ENCODE data around the gene ESRRG.

Gene ESRRG

DNA sequence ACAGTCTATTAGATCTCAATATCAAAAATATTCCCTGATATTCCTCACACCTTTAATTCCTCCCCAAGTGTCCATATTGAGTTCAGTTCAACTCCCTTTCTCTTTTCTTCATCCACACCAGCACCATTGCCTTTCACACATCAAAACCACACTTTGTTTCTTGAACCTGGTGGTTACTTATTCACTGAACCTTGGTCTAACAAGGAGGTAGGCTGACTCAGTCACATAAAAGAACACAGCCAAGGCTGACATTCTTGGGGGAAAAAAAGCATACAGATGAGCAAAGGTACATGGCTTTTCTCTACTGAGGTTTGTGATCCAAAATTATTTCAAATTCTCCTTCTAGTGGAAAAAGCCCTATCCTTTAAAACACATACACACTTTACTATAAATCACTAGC is 168.3 kb downstream of the ESRRG start:
- no peaks in the 10 kb centered on the region for H3K9me3 ChIP-seq (ENCODE audit: control insufficient read depth, low read length)
- no peak overlapping the region for H3K27ac ChIP-seq (ENCODE audit: insufficient read depth, low read length, poor library complexity, severe bottlenecking)
- DNase-seq = no peak
- no peak overlapping the region for H3K4me3 ChIP-seq (ENCODE audit: insufficient read depth, low read depth, low read length, poor library complexity, severe bottlenecking)
- H3K27me3 ChIP-seq (replicated peaks; ENCODE audit: control insufficient read depth, insufficient read depth, low read length, poor library complexity, severe bottlenecking) = no peaks in the 10 kb centered on the region
- H3K4me1 ChIP-seq (ENCODE audit: control insufficient read depth, insufficient read depth, low read length, poor library complexity, severe bottlenecking) = no peaks in the 10 kb centered on the region
- H3K36me3 ChIP-seq (ENCODE audit: control insufficient read depth, insufficient read depth, low read length) = no peaks in the 10 kb centered on the region

DNA sequence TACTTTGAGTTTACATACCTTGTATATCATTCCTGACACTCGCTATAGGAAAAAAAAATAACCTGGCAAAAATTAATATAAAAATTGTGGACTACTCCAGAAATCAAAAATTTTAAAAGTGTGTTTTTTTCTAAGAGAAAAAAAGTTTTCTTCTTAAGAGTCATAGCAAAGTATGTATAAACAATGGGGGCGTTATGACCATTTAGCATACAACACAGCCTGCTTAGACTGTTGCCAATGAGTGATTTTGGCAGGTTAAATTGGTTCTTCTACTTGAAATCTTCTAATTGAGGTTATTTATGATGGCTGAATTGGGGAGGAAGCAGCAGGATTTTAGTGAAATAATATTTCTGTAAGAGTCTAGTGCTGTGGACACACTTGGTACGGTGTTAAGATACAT is 169.5 kb downstream of the ESRRG start:
- H3K27me3 ChIP-seq (replicated peaks; ENCODE audit: control insufficient read depth, insufficient read depth, low read length, poor library complexity, severe bottlenecking) = no peaks in the 10 kb centered on the region
- H3K4me3 ChIP-seq (ENCODE audit: insufficient read depth, low read depth, low read length, poor library complexity, severe bottlenecking) = no peak overlapping the region
- H3K27ac ChIP-seq (ENCODE audit: insufficient read depth, low read length, poor library complexity, severe bottlenecking) = no peak overlapping the region
- H3K4me1 ChIP-seq (ENCODE audit: control insufficient read depth, insufficient read depth, low read length, poor library complexity, severe bottlenecking) = no peaks in the 10 kb centered on the region
- H3K36me3 ChIP-seq (ENCODE audit: control insufficient read depth, insufficient read depth, low read length) = no peaks in the 10 kb centered on the region
- no peak for DNase-seq
- H3K9me3 ChIP-seq (ENCODE audit: control insufficient read depth, low read length) = no peaks in the 10 kb centered on the region

DNA sequence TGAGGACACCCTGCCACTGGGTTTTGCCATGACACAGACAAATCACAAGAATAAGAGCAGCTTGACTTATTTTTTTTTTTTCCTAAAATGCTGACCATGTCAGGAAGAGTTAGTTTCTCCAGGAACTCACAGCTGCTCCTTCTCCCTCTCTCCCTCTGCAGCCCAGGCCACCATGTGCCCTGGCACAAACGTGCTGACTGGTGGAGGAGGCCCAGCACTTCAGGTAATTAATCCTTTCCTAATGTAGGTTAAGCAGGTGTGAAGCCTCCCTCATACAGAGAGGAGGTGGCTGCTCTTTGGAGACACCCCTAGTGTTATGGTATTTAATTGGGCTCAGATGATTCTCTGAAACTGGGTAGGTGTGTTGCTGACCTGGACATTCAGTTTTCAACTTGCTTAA is 170.2 kb downstream of the ESRRG start:
- no peaks in the 10 kb centered on the region for H3K9me3 ChIP-seq (ENCODE audit: control insufficient read depth, low read length)
- no peak for DNase-seq
- H3K4me3 ChIP-seq (ENCODE audit: insufficient read depth, low read depth, low read length, poor library complexity, severe bottlenecking) = no peak overlapping the region
- no peak overlapping the region for H3K27ac ChIP-seq (ENCODE audit: insufficient read depth, low read length, poor library complexity, severe bottlenecking)
- no peaks in the 10 kb centered on the region for H3K36me3 ChIP-seq (ENCODE audit: control insufficient read depth, insufficient read depth, low read length)
- no peaks in the 10 kb centered on the region for H3K4me1 ChIP-seq (ENCODE audit: control insufficient read depth, insufficient read depth, low read length, poor library complexity, severe bottlenecking)
- no peaks in the 10 kb centered on the region for H3K27me3 ChIP-seq (replicated peaks; ENCODE audit: control insufficient read depth, insufficient read depth, low read length, poor library complexity, severe bottlenecking)

DNA sequence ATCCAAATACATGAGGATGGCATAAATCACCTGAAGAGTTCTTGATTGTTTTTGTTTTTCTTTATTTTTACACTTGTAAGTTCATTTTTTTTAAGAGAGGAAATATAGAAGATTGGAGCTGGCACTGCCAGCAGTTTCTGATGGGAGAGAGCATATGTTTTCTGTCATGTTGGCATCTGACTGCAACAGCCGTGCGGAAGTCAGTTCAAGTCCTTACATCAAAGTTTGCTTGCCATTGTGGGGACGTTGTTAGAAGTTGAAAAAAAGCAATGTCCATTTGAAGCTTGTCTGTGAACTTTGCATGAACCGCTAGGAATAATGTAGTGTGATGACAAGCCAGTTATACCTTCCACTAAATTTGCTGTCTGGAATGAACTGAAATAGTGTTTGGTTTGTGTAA is 173.4 kb downstream of the ESRRG start:
- H3K27ac ChIP-seq (ENCODE audit: insufficient read depth, low read length, poor library complexity, severe bottlenecking) = no peak overlapping the region
- no peaks in the 10 kb centered on the region for H3K27me3 ChIP-seq (replicated peaks; ENCODE audit: control insufficient read depth, insufficient read depth, low read length, poor library complexity, severe bottlenecking)
- H3K4me3 ChIP-seq (ENCODE audit: insufficient read depth, low read depth, low read length, poor library complexity, severe bottlenecking) = no peak overlapping the region
- H3K9me3 ChIP-seq (ENCODE audit: control insufficient read depth, low read length) = no peaks in the 10 kb centered on the region
- no peaks in the 10 kb centered on the region for H3K4me1 ChIP-seq (ENCODE audit: control insufficient read depth, insufficient read depth, low read length, poor library complexity, severe bottlenecking)
- H3K36me3 ChIP-seq (ENCODE audit: control insufficient read depth, insufficient read depth, low read length) = no peaks in the 10 kb centered on the region
- DNase-seq = no peak

DNA sequence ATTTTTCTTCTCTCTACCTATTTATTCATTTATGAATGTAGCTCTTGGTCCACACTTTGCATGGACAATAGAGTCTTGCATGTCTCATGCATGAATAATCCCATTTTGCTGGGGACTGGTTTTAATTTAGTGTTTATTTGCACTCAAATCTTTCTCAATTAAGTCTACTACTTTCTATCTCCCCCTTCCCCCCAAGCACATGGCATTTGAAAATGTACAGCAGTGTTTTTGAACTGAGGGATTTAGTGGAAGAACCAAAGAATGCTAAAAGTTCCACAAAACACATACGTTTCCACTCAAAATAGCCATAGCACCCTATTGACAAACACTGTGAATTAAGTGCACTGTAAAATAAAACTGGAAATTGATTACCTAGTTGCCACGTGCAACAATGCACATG is 180.5 kb downstream of the ESRRG start:
- no peak for DNase-seq
- H3K36me3 ChIP-seq (ENCODE audit: control insufficient read depth, insufficient read depth, low read length) = no peaks in the 10 kb centered on the region
- H3K27me3 ChIP-seq (replicated peaks; ENCODE audit: control insufficient read depth, insufficient read depth, low read length, poor library complexity, severe bottlenecking) = no peaks in the 10 kb centered on the region

DNA sequence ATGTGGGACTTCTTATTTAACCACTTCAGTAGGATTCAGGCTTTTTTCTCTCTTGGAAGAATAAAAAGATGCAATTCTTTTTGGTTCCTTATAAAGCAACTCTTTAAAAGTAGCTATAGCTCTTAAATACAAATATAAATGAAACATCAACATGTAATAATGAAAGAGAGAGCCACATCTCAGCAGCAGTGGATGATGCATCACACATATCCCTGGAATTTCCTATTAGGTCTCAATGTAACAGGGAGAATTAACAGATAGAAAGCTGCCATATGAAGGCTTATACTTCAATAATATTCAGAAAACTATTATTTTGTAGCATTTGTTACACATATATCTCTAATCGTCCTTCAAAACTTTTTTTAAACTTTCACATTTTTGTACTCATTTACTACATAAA is 181.0 kb downstream of the ESRRG start:
- H3K4me1 ChIP-seq (ENCODE audit: control insufficient read depth, insufficient read depth, low read length, poor library complexity, severe bottlenecking) = no peaks in the 10 kb centered on the region
- H3K9me3 ChIP-seq (ENCODE audit: control insufficient read depth, low read length) = no peaks in the 10 kb centered on the region
- no peaks in the 10 kb centered on the region for H3K27me3 ChIP-seq (replicated peaks; ENCODE audit: control insufficient read depth, insufficient read depth, low read length, poor library complexity, severe bottlenecking)
- no peak overlapping the region for H3K27ac ChIP-seq (ENCODE audit: insufficient read depth, low read length, poor library complexity, severe bottlenecking)
- DNase-seq = no peak
- no peaks in the 10 kb centered on the region for H3K36me3 ChIP-seq (ENCODE audit: control insufficient read depth, insufficient read depth, low read length)
- H3K4me3 ChIP-seq (ENCODE audit: insufficient read depth, low read depth, low read length, poor library complexity, severe bottlenecking) = no peak overlapping the region

More for the DNA sequence above, 180.5 kb downstream of the ESRRG start:
- H3K27ac ChIP-seq (ENCODE audit: insufficient read depth, low read length, poor library complexity, severe bottlenecking) = no peak overlapping the region
- no peaks in the 10 kb centered on the region for H3K9me3 ChIP-seq (ENCODE audit: control insufficient read depth, low read length)
- H3K4me3 ChIP-seq (ENCODE audit: insufficient read depth, low read depth, low read length, poor library complexity, severe bottlenecking) = no peak overlapping the region
- H3K4me1 ChIP-seq (ENCODE audit: control insufficient read depth, insufficient read depth, low read length, poor library complexity, severe bottlenecking) = no peaks in the 10 kb centered on the region

DNA sequence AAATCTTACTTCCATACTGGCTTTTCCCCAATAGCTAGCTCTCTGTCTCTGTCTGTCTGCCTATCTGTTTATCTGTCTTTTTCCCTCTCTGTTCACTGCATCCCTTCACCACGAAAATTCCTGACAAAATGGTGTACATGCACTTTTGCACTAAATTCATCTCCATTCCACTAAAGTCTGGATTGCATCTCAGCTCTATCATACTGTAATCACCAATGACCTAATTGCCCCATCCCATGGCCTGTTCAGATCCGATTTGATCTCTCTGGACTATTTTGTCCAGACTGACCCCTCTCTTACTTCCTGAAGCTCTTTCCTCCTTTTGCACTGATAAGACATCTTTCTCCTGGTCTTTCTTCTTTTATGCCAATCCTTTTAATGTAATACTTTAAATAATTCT is 187.5 kb downstream of the ESRRG start:
- Histone ChIP-seq H3K36me3 (ENCODE audit: control insufficient read depth, insufficient read depth, low read length) (no peaks in the 10 kb centered on the region), H3K4me3 (ENCODE audit: insufficient read depth, low read depth, low read length, poor library complexity, severe bottlenecking) (no peak overlapping the region), H3K27me3 (replicated peaks; ENCODE audit: control insufficient read depth, insufficient read depth, low read length, poor library complexity, severe bottlenecking) (no peaks in the 10 kb centered on the region), H3K4me1 (ENCODE audit: control insufficient read depth, insufficient read depth, low read length, poor library complexity, severe bottlenecking) (no peaks in the 10 kb centered on the region), H3K27ac (ENCODE audit: insufficient read depth, low read length, poor library complexity, severe bottlenecking) (no peak overlapping the region), H3K9me3 (ENCODE audit: control insufficient read depth, low read length) (peaks cover 2% of the 10 kb centered on the region)
- DNase-seq = no peak

DNA sequence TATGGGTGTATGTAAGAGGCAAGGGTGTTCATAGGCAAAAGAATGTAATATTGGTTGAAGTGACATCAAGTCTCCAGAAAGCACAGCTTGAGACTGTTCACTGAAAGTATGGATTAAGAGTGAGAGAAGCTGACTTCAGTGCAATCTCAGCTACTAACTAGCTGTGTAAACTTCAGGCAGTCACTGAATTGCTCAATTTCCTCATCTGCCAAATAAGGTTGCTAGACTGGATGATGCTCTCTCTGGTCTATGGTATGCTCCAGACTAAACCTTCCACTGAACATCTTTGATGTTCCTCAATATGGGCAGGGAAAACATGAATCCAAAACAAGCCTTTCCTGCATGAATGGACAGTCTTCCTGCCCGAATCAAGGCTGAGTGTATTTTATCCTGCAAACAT is 188.2 kb downstream of the ESRRG start:
- Histone ChIP-seq H3K27ac (ENCODE audit: insufficient read depth, low read length, poor library complexity, severe bottlenecking) (no peak overlapping the region), H3K27me3 (replicated peaks; ENCODE audit: control insufficient read depth, insufficient read depth, low read length, poor library complexity, severe bottlenecking) (no peaks in the 10 kb centered on the region), H3K4me3 (ENCODE audit: insufficient read depth, low read depth, low read length, poor library complexity, severe bottlenecking) (no peak overlapping the region), H3K9me3 (ENCODE audit: control insufficient read depth, low read length) (peaks cover 2% of the 10 kb centered on the region), H3K4me1 (ENCODE audit: control insufficient read depth, insufficient read depth, low read length, poor library complexity, severe bottlenecking) (no peaks in the 10 kb centered on the region), H3K36me3 (ENCODE audit: control insufficient read depth, insufficient read depth, low read length) (no peaks in the 10 kb centered on the region)
- DNase-seq = no peak

DNA sequence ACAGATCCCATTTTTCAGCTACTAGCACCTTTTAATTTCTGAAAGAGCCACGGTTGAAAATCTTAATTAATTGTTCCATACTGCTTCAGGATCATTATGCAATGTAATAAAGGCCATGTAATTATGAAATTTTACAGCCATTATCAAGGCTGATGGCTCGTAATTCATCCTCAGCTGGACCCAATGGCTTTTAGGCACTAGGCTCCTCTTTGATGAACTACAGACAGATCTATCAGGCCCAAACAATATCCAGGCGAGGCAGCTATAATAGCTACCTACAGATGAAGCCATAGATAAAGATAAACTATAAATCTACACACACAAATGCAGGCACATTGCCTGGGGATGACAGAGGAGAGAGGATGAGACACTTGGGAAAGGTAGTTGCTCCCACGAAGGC is 189.5 kb downstream of the ESRRG start:
- Histone ChIP-seq H3K4me1 (ENCODE audit: control insufficient read depth, insufficient read depth, low read length, poor library complexity, severe bottlenecking) (no peaks in the 10 kb centered on the region), H3K4me3 (ENCODE audit: insufficient read depth, low read depth, low read length, poor library complexity, severe bottlenecking) (no peak overlapping the region), H3K27ac (ENCODE audit: insufficient read depth, low read length, poor library complexity, severe bottlenecking) (no peak overlapping the region), H3K9me3 (ENCODE audit: control insufficient read depth, low read length) (peaks cover 2% of the 10 kb centered on the region), H3K27me3 (replicated peaks; ENCODE audit: control insufficient read depth, insufficient read depth, low read length, poor library complexity, severe bottlenecking) (no peaks in the 10 kb centered on the region), H3K36me3 (ENCODE audit: control insufficient read depth, insufficient read depth, low read length) (no peaks in the 10 kb centered on the region)
- no peak for DNase-seq

DNA sequence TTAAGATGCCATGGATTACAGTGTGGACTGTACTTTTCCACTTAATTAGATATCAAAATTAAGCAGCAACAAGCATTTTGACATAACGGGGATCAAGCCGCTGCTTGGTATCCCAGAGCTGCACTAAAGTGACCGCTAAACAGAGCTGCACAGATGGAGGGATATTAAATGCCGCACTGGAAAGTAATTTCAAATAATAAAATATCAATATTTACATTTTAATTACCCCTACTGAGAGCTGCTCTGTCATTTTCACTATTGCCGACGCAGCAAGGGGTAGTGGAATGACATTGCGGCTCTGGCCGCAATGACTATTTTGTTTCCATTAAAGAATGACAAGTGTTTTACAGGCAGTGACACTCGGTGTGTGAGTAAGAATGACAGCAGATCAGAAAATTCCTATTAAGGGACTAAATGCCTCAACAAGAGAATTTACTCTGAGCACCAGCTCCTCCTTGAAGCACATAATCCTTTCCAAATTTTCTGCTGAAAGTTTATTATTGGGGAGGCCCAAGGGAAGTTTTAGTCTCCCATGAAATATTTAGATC is 190.9 kb downstream of the ESRRG start:
- DNase-seq = no peak
- no peak overlapping the region for H3K27ac ChIP-seq (ENCODE audit: insufficient read depth, low read length, poor library complexity, severe bottlenecking)
- H3K9me3 ChIP-seq (ENCODE audit: control insufficient read depth, low read length) = peaks cover 2% of the 10 kb centered on the region
- H3K4me1 ChIP-seq (ENCODE audit: control insufficient read depth, insufficient read depth, low read length, poor library complexity, severe bottlenecking) = no peaks in the 10 kb centered on the region
- H3K4me3 ChIP-seq (ENCODE audit: insufficient read depth, low read depth, low read length, poor library complexity, severe bottlenecking) = no peak overlapping the region
- no peaks in the 10 kb centered on the region for H3K36me3 ChIP-seq (ENCODE audit: control insufficient read depth, insufficient read depth, low read length)
- no peaks in the 10 kb centered on the region for H3K27me3 ChIP-seq (replicated peaks; ENCODE audit: control insufficient read depth, insufficient read depth, low read length, poor library complexity, severe bottlenecking)
